Uterus (tissue), 2 donors: Measurements from ENCODE around the gene MAPKBP1.

Experiments
- CTCF ChIP-seq, 4 experiments: fragments of 200-600 bp in 2 of 4; fragments of 450-650 bp in 2 of 4; sonication (generic) in 2 of 4; IDR thresholded peaks; one replicate each; pipeline ENCODE4 v1.5.1; 2016 to 2019; ENCODE audit warnings: antibody characterized with exemption in 4 of 4, mild to moderate bottlenecking in 2 of 4, moderate library complexity in 1 of 4
- POLR2A ChIP-seq, 2 donors: fragments of 450-650 bp; IDR thresholded peaks; one replicate each; pipeline ENCODE4 v1.6.1; 2016; ENCODE audit warnings: antibody characterized with exemption in 2 of 2, mild to moderate bottlenecking in 1 of 2, moderate library complexity in 1 of 2

DNA sequence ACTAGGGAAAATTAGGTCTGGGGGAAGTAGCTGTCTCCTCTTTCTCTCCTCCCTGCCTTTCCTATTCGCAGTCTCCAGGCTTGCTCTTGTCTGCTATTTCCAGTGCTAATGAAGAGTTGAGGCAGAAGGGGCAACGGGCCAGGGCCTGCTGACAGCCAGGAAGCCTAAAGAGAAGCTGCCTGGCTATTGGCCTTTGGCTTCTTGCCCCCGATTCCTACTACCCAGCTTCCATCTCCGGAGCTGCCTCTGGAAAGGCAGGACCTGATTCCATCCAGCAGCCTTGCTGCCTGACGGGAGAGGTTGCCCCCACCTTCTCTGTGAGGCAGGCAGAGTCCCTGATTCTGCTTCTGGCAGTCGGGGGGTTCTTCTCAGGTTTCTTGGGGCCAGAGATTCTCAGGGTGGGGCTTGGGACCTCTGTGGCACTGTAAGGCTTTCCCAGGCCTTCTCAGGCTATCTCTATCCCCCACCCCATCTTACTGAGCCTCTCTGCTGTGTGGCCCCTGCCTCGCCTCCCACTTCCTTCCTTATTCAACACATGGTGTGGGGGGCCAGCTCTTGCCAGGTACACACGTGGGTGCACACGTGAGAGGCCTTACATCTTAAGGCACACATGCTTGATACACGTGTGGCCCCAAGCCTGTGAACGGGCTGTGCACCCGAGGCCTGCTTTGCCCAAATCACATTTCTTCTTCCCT, 35.4 kb downstream of the MAPKBP1 start:
- TF ChIP-seq CTCF (IDR thresholded peaks at IDR 0.05) (no peak), POLR2A (IDR thresholded peaks at IDR 0.05) (no peak)
